ENCODE data around the gene ICE2.

ICE2 gene

GRCh38 chr15:60390871-60391501 lies 88.0 kb downstream of the ICE2 start:
- no peak for DNase-seq (ENCODE audit: low read depth in 4 of 4, low spot score in 1 of 4)

- no peak for DNase-seq (ENCODE audit: low read depth in 4 of 4, low spot score in 1 of 4)
Measured at GRCh38 chr15:60390231-60390630, 88.7 kb downstream of the ICE2 start.

- no peak for DNase-seq (ENCODE audit: low read depth in 4 of 4, low spot score in 1 of 4)
Measured at GRCh38 chr15:60389261-60390077, 89.5 kb downstream of the ICE2 start.

- DNase-seq (ENCODE audit: low read depth in 4 of 4, low spot score in 1 of 4) = no peak
Measured at GRCh38 chr15:60387321-60387720, 91.6 kb downstream of the ICE2 start.

DNA sequence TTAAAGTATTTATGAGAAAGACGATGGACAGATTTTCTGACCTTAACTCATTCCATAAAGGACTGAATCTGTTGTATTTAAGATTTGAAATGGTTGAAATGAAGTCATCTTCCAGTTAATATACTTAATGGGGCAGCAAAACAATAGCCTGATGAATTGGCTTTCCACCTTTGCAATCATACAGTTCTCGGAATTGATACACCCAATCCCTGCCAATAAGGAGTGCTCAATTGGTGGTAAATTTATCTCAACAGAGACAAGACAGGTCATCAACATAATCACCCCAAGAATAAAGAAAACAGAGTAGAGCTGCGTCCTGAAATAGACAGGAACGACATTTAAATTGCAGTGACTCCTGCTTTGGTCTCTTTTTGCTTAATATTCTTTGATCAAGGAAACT lies 92.3 kb downstream of the ICE2 start:
- DNase-seq (ENCODE audit: low read depth in 4 of 4, low spot score in 1 of 4) = no peak

GRCh38 chr15:60385620-60386552 lies 93.1 kb downstream of the ICE2 start:
- no peak for DNase-seq (ENCODE audit: low read depth in 4 of 4, low spot score in 1 of 4)

DNA sequence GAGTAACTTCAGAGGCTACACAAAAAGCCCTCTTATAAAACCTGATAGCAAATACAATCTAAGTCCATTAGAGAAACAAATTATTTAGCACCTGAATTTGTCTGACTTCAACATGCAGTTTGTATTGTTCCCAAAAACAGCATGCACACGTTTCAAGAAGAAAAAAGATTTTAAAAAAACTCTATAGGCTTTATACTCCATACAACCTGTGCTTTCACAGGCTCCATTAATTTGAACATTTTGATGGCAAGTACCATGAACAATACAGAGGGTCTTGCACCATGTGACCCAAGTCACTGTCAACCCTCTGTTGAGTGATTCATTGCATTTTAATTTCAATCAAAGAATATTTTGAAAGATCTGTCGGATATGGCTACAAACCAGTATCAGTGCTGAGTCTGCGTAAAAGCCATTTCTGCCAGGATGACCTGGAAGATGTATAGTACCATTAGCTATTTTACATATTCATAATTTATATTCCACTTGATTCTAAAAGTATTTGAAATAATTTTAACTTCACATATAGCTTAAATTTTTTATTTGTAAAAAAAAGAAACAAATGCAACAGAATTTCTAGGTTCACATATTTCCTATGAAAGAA lies 94.3 kb downstream of the ICE2 start:
- DNase-seq (ENCODE audit: low read depth in 4 of 4, low spot score in 1 of 4) = no peak

DNA sequence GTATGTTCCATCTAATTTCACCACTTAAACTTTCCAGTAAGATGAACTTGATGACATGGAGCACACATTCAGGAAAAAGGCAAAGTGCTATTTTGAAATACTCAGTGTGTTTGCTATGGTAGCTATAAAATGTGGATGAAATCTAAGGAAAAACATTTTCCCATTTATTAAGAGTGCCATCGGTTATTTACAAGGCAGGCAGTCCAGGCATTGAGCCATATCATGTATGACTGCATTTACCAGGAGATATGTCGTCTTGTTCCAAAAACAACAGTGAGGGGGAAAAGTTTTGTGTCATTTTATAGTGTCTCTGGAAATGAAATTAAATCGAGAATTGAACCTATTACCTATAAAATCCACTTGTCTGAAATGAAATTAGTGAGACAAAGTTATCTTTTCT lies 94.9 kb downstream of the ICE2 start:
- no peak for DNase-seq (ENCODE audit: low read depth in 4 of 4, low spot score in 1 of 4)

DNA sequence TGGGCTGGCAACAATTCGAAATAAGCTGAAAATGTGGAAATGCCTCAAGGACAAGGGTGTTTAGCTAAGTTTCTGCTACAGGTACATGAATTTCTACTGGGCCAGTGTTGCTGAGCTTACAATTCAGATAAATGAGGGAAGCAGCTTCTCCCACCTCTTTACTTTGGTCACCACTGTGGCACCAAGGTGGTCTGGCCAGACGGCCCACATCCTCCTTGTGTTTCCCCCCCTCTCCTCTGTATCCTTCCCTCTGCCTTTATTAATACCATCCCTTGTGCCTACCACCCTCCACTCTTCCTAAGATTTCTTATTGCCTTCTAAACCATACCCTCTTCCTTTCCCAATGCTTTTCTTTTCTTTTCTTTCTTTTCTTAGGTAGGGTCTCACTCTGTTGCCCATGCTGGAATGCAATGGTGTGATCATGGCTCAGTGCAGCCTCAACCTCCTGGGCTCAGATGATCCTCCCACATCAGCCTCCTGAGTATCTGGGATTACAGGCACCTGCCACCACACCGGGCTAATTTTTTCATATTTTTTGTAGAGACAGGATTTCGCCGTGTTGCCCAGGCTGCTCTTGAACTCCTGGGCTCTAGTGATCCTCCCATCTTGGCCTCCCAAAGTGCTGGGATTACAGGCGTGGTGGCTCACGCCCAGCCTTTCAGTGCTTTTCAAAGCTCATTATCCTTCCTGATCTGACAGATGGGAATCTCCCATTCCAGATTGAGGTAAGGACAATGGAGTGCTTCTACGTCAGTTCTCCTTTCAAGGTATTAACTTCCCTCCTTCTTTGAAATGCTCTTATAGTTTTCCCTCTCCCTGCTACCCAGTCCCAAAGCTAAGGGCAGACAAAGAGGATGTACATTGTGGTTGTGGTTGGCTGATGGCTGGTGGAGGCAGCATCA lies 95.9 kb downstream of the ICE2 start:
- DNase-seq (ENCODE audit: low read depth in 4 of 4, low spot score in 1 of 4) = no peak

DNA sequence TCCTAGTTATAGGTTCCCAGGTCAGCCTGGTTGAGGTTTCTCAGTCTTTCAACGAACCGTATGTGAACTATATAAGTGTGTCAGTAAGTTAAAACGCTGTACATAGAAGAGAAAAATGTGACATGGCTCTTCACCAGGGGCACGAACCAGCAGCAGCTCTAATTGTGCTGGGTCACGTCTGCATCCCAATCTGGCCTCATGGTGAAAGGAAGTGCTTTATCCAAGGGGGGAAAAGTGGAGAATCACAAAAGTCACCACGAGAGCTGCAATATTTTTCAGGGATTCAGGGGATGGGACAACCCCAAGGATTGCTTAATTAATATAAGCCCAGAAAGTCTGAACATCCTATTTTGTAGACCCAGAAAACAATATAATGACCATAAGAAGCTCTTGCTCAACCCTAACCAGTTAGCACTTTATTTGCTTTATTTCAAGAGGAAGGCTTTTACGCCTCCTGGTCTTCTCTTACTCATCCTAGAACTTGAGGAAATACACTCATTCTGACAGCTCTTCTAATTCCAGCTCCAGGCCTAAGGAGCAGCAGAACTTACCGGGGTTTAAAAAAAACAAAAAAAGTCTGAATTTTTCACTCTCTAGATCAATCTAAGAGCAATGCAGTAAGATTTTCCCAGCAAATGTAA lies 97.7 kb downstream of the ICE2 start:
- DNase-seq (ENCODE audit: low read depth in 4 of 4, low spot score in 1 of 4) = no peak

- no peak for DNase-seq (ENCODE audit: low read depth in 4 of 4, low spot score in 1 of 4)
Measured at GRCh38 chr15:60379525-60380274, 99.2 kb downstream of the ICE2 start.

GRCh38 chr15:60379185-60379524 lies 99.8 kb downstream of the ICE2 start:
- DNase-seq (ENCODE audit: low read depth in 4 of 4, low spot score in 1 of 4) = no peak

- no peak for DNase-seq (ENCODE audit: low read depth in 4 of 4, low spot score in 1 of 4)
Measured at GRCh38 chr15:60376677-60377095, 102.3 kb downstream of the ICE2 start.

DNA sequence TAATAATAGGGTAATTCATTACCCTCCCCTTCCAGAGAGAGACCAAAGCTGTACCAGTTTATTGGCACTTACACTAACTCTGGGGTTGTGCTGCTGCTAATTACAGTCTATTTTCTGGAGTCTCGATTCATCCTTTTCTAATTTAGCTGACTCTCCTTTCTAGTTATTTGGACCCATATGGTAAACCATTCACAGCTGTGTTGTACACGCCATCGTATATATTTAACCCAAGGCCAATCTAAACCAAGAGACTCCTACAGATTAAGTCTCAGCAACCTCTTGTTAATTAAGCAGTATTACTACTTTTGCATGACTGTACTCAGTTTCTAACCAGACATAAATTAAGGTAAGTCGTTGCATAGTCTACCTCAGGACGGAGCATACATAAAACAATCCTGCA lies 103.6 kb downstream of the ICE2 start:
- no peak for DNase-seq (ENCODE audit: low read depth in 4 of 4, low spot score in 1 of 4)

DNA sequence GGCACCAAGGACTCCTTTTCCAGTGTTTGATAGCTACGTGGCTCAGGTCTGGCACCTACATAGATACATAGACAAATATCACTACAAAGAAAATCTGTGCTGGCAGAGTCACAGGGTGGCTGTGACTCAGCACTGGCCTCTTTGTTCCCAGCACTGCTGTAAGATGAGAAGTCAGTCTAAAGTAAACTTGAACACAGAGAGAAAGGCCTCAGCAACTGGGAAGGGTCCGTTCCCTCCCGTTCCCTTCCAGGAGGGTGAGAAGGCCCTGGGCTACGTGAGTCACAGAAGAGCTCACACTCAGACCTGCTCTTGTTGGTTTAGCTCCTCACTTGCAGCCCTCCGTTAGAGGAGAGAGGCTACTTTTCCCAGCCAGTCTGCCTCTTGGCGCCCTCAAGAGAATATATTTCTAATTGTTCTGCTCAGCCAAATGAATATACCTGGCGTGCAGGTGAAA lies 104.3 kb downstream of the ICE2 start:
- DNase-seq (ENCODE audit: low read depth in 4 of 4, low spot score in 1 of 4) = no peak

DNA sequence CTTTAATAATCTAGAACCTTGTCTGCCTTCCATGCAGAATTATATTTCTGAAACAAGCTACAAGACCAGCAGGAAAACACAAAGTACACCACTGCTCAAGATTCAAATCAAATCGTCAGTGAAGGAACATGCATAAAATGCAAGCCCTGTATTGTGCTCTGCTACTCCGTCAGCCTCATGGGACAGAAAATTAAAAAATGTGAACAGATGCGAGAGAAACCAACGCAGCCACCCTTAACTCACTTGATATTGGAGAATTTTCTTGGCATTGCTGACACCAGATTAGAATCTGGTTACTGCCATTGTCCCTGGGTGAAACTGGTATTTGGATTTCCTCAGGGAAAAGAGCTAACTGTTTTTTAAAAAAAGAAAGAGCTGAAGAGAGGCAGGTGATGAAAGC lies 104.7 kb downstream of the ICE2 start:
- no peak for DNase-seq (ENCODE audit: low read depth in 4 of 4, low spot score in 1 of 4)

- DNase-seq (ENCODE audit: low read depth in 4 of 4, low spot score in 1 of 4) = no peak
Measured at GRCh38 chr15:60373745-60374144, 105.2 kb downstream of the ICE2 start.

DNA sequence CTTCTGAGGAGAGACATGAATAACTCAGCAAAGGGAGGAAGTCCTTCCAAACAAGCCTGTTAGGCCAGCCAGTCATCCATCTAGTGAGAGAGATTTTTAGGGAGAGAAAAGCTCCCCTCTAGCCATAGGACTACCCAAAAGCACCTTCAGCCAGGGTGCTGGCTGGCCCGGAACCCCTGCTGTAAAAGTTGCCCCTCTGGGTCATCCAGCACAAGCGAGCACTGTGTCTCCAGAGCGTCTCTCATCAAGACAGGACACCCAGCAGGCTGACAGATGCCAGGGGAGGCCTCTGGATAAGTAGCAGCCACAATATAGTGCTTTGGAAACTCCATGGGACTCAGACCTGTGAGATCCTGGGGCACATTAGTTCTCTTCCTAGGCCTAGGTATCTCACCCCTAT lies 105.6 kb downstream of the ICE2 start:
- DNase-seq (ENCODE audit: low read depth in 4 of 4, low spot score in 1 of 4) = no peak

- no peak for DNase-seq (ENCODE audit: low read depth in 4 of 4, low spot score in 1 of 4)
Measured at GRCh38 chr15:60372756-60373155, 106.2 kb downstream of the ICE2 start.
